Gastroesophageal sphincter (tissue), 3 donors: ENCODE data around the gene NTRK3.

Experiments
- EP300 ChIP-seq: sonication (generic); formaldehyde crosslinking; IDR thresholded peaks from one replicate; pipeline ENCODE4 v1.6.1; 2017; ENCODE audit warnings: antibody characterized with exemption, mild to moderate bottlenecking
- POLR2A ChIP-seq, 2 donors: fragments of 450-650 bp; IDR thresholded peaks; one replicate each; pipeline ENCODE4 v1.6.1; 2017; ENCODE audit warnings: antibody characterized with exemption in 2 of 2, mild to moderate bottlenecking in 2 of 2, moderate library complexity in 1 of 2
- TF ChIP-seq, protein P1 (sequence below), 4 experiments: fragments of 200-600 bp in 2 of 4; fragments of 450-650 bp in 2 of 4; sonication (generic) in 1 of 4; IDR thresholded peaks; one replicate each; pipeline ENCODE4 v1.5.1; 2017 to 2019; ENCODE audit warnings: antibody characterized with exemption in 4 of 4, mild to moderate bottlenecking in 2 of 4, moderate library complexity in 2 of 4

DNA sequence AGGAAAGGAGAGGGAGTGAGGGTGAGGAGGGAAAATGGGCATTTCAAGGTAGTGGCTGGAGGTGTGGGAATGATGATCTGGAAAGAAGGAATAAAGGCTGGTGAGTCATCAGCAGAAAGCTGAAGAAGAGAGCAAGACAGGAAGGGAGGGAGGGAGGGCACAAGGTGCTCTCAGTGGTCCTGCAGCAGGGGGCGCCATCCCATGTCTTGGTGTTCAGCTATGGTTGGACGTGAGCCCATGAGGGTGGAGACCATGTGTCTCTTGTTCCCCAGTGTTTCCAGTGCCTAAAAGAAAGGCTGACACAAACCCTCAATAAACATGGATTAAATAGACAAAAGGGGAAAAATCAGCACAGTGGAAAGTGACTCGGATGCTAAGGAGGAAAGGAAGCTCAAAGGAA is 228.5 kb downstream of the NTRK3 start:
- no peak for TF ChIP-seq EP300
- TF ChIP-seq, protein P1, sequence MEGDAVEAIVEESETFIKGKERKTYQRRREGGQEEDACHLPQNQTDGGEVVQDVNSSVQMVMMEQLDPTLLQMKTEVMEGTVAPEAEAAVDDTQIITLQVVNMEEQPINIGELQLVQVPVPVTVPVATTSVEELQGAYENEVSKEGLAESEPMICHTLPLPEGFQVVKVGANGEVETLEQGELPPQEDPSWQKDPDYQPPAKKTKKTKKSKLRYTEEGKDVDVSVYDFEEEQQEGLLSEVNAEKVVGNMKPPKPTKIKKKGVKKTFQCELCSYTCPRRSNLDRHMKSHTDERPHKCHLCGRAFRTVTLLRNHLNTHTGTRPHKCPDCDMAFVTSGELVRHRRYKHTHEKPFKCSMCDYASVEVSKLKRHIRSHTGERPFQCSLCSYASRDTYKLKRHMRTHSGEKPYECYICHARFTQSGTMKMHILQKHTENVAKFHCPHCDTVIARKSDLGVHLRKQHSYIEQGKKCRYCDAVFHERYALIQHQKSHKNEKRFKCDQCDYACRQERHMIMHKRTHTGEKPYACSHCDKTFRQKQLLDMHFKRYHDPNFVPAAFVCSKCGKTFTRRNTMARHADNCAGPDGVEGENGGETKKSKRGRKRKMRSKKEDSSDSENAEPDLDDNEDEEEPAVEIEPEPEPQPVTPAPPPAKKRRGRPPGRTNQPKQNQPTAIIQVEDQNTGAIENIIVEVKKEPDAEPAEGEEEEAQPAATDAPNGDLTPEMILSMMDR (IDR thresholded peaks at IDR 0.05), result no peak
- no peak for TF ChIP-seq POLR2A (IDR thresholded peaks at IDR 0.05)
